Measurements from ENCODE around the gene CMBL. TPM values are rescaled to one million over a fixed set of nuclear protein-coding genes. Genes with fewer than 3 reads are reported as not detected.

CMBL gene
- total and polyA plus RNA-seq, 2 donors (not counting 1 experiment from before 2014, with no cell fraction given) = not detected

- TF ChIP-seq EZH2 (IDR thresholded peaks at IDR 0.05; ENCODE audit: borderline replicate concordance, insufficient read depth, low read depth, low read length, poor library complexity, severe bottlenecking) = no peak
- TF ChIP-seq CTCF (IDR thresholded peaks at IDR 0.05) = no peak
- Histone ChIP-seq H3K36me3 (replicated peaks in 1 of 2; ENCODE audit: control extremely low read depth in 1 of 2, control insufficient read depth in 1 of 2, extremely low read depth in 1 of 2, insufficient read depth in 2 of 2, low read length in 1 of 2) (no peaks in the 10 kb centered on the region), H3K79me2 (ENCODE audit: control insufficient read depth, insufficient read depth, low read length) (no peaks in the 10 kb centered on the region), H3K9ac (ENCODE audit: low read length) (no peak overlapping the region), H4K20me1 (ENCODE audit: control insufficient read depth, insufficient read depth, low read length, poor library complexity, severe bottlenecking) (no peaks in the 10 kb centered on the region), H3K4me2 (replicated peaks; ENCODE audit: low read depth, low read length, poor library complexity, severe bottlenecking) (no peak overlapping the region), H2AFZ (ENCODE audit: insufficient read depth, low read depth, low read length, poor library complexity, severe bottlenecking) (no peak overlapping the region), H3K9me3 (ENCODE audit: control extremely low read depth in 1 of 3, control insufficient read depth in 2 of 3, insufficient read depth in 1 of 3, low read length in 2 of 3) (peaks cover 0 to 6% (median 0%) of the 10 kb centered on the region in 3 donors), H3K4me1 (ENCODE audit: control insufficient read depth in 2 of 2, insufficient read depth in 2 of 2, low read length in 2 of 2) (peaks cover 6 to 7% of the 10 kb centered on the region in 2 donors), H3K27me3 (replicated peaks in 1 of 4; ENCODE audit: control extremely low read depth in 1 of 4, control insufficient read depth in 3 of 4, insufficient read depth in 4 of 4, low read length in 3 of 4) (peaks cover 0 to 30% (median 13%) of the 10 kb centered on the region in 4 experiments), H3K27ac (ENCODE audit: low read length in 2 of 2) (no peak overlapping the region), H3K4me3 (ENCODE audit: control extremely low read depth in 1 of 5, extremely low read depth in 1 of 5, insufficient read depth in 1 of 5, low read depth in 2 of 5, low read length in 4 of 5) (no peak overlapping the region)
- peaks cover 9% of the 10 kb centered on the region for H3K4me1 Mint-ChIP-seq
- H3K9me3 Mint-ChIP-seq (ENCODE audit: insufficient read depth) = no peaks in the 10 kb centered on the region
- no peak overlapping the region for H3K27ac Mint-ChIP-seq
- no peak overlapping the region for H3K4me3 Mint-ChIP-seq
- DNase-seq (no peak), ATAC-seq (ENCODE audit: low read depth) (no peak)
- intact Hi-C loops (cut with micrococcal nuclease) = no loop called here
- CTCF ChIA-PET = no interaction called here
- 100% methylated on average over 3 of the region's 5 CpGs for WGBS (ENCODE audit: insufficient coverage)
- H3K27me3 Mint-ChIP-seq = peaks cover 34% of the 10 kb centered on the region
- POLR2A ChIA-PET = no interaction called here
Observed at GRCh38 chr5:10328323-10328722, 20.6 kb upstream of the CMBL start.

GRCh38 chr5:10324518-10325370 lies 17.0 kb upstream of the CMBL start:
- Histone ChIP-seq H3K4me2 (replicated peaks; ENCODE audit: low read depth, low read length, poor library complexity, severe bottlenecking) (no peak overlapping the region), H3K9ac (ENCODE audit: low read length) (no peak overlapping the region), H3K36me3 (replicated peaks in 1 of 2; ENCODE audit: control extremely low read depth in 1 of 2, control insufficient read depth in 1 of 2, extremely low read depth in 1 of 2, insufficient read depth in 2 of 2, low read length in 1 of 2) (no peaks in the 10 kb centered on the region), H3K27ac (ENCODE audit: low read length in 2 of 2) (no peak overlapping the region), H3K4me3 (ENCODE audit: control extremely low read depth in 1 of 5, extremely low read depth in 1 of 5, insufficient read depth in 1 of 5, low read depth in 2 of 5, low read length in 4 of 5) (no peak overlapping the region), H3K9me3 (ENCODE audit: control extremely low read depth in 1 of 3, control insufficient read depth in 2 of 3, insufficient read depth in 1 of 3, low read length in 2 of 3) (no peaks in the 10 kb centered on the region), H2AFZ (ENCODE audit: insufficient read depth, low read depth, low read length, poor library complexity, severe bottlenecking) (no peak overlapping the region), H4K20me1 (ENCODE audit: control insufficient read depth, insufficient read depth, low read length, poor library complexity, severe bottlenecking) (no peaks in the 10 kb centered on the region), H3K27me3 (replicated peaks in 1 of 4; ENCODE audit: control extremely low read depth in 1 of 4, control insufficient read depth in 3 of 4, insufficient read depth in 4 of 4, low read length in 3 of 4) (no peaks in the 10 kb centered on the region), H3K4me1 (ENCODE audit: control insufficient read depth in 2 of 2, insufficient read depth in 2 of 2, low read length in 2 of 2) (no peaks in the 10 kb centered on the region), H3K79me2 (ENCODE audit: control insufficient read depth, insufficient read depth, low read length) (no peaks in the 10 kb centered on the region)
- H3K9me3 Mint-ChIP-seq (ENCODE audit: insufficient read depth) = no peaks in the 10 kb centered on the region
- no peak for ATAC-seq (ENCODE audit: low read depth)
- ChIA-PET POLR2A (no interaction called here), CTCF (no interaction called here)
- 89% methylated on average over 5 of the region's 6 CpGs for WGBS (ENCODE audit: insufficient coverage)
- DNase-seq = no peak
- H3K27me3 Mint-ChIP-seq = peaks cover under 1% of the 10 kb centered on the region
- no peak overlapping the region for H3K27ac Mint-ChIP-seq
- no peak for TF ChIP-seq EZH2 (IDR thresholded peaks at IDR 0.05; ENCODE audit: borderline replicate concordance, insufficient read depth, low read depth, low read length, poor library complexity, severe bottlenecking)
- no peak for TF ChIP-seq CTCF (IDR thresholded peaks at IDR 0.05)
- H3K4me1 Mint-ChIP-seq = no peaks in the 10 kb centered on the region
- intact Hi-C loops (cut with micrococcal nuclease) = no loop called here
- H3K4me3 Mint-ChIP-seq = no peak overlapping the region

Data from B cell (primary cell).